Amygdala (tissue), 56 donors: ENCODE data around the gene LGALS4.
"Not testable (repeated sequence)": the region's sequence is repeated elsewhere in the genome, so short reads cannot be mapped to it uniquely, and the experiment has no call there.

Experiments used
- DNase-seq, 56 donors: peaks; one replicate each; lab custom pipeline; 2025; lab: John Stamatoyannopoulos, UW

The LGALS4 gene

GRCh38 chr19:38800577-38801347, 12.0 kb downstream of the LGALS4 start:
- DNase-seq = no peak

DNA sequence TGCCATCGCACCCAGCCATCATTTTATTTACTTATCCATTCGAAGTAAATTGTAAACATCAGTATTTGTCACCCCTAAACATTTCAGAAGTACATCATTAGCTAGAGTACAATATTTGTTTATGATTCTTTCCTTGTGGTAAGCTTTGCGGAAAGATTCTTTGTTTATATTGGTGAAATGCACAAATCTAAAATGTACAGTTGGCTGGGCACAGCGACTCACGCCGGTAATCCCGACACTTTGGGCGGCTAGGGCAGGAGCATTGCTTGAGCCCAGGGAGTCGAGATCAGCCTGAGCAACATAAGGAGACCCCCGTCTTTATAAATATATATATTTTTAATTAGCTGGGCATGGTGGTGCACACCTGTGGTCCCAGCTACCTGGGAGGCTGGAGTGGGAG, 13.6 kb downstream of the LGALS4 start:
- DNase-seq = no peak

DNA sequence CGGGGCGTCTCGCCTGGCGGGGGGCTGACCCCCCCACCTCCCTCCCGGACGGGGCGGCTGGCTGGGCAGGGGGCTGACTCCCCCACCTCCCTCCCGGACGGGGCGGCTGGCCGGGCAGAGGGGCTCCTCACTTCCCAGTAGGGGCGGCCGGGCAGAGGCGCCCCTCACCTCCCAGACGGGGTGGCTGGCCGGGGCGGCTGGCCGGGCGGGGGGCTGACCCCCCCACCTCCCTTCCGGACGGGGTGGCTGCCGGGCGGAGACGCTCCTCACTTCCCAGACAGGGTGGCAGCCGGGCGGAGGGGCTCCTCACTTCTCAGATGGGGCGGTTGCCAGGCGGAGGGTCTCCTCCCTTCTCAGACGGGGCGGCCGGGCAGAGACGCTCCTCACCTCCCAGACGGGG, 15.0 kb downstream of the LGALS4 start:
- not testable (repeated sequence) for DNase-seq

- no peak for DNase-seq
Observed at GRCh38 chr19:38796154-38796553, 16.6 kb downstream of the LGALS4 start.

DNA sequence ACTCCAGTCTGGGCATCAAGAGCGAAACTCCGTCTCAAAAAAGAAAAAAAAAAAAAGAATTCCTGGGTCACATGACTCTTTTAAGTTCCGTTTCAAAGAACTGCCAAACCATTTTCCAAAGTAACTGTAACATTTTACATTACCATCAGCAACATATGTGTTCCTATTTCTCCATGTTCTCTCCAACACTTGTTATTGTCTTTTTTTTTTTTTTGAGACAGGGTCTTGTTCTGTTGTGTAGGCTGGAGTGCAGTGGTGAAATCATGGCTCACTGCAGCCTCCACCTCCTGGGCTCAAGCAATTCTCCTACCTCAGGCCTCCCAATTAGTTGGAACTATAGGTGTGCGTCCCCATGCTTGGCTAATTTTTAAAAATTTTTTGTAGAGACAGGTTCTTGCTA, 17.2 kb downstream of the LGALS4 start:
- no peak for DNase-seq

DNA sequence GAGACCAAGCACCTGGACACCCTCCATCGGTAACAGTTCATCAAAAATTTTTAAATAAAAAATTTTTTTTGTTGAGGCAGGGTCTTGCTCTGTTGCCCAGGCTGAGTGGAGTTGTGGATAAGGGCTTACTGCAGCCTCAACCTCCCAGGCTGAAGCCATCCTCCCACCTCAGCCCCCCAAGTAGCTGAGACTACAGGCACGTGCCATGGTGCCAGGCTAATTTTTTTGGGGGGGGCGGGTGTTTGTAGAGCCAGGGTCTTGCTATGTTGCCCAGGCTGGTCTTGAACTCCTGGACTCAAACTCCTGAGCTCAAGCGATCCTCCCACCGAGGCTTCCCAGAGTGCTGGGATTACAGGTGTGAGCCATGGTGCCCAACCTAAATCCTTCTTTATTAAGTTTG, 19.1 kb downstream of the LGALS4 start:
- DNase-seq = no peak

GRCh38 chr19:38793177-38793576, 19.6 kb downstream of the LGALS4 start:
- peak in 3 of 56 donors; percentile 3 to 29 (median 23) for DNase-seq

- DNase-seq = peak in 1 of 56 donors; percentile 10
Observed at GRCh38 chr19:38792250-38793111, 20.3 kb downstream of the LGALS4 start.

DNA sequence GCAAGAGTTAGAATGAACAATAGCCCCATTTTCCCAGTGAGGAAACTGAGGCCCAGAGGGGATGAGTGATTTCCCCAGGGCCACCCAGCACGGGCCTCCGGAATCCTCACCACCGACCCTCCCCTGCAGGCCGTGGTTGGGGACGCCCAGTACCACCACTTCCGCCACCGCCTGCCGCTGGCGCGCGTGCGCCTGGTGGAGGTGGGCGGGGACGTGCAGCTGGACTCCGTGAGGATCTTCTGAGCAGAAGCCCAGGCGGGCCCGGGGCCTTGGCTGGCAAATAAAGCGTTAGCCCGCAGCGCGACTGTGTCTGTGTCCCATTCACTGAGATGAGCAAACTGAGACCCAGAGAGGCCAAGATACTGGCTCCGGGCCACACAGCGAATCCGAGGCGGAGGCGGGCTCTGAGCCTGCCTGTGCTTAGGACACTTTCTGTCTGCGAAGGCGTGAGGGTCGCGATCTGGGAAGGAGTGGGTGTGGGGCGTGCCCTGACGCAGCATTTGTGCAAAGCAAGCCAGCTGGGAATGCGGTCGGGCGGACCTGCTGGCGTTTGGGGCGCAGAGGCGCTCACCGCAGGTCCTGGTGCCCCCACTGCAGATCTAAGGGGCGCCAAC, 21.2 kb downstream of the LGALS4 start:
- DNase-seq = not testable (repeated sequence)

DNA sequence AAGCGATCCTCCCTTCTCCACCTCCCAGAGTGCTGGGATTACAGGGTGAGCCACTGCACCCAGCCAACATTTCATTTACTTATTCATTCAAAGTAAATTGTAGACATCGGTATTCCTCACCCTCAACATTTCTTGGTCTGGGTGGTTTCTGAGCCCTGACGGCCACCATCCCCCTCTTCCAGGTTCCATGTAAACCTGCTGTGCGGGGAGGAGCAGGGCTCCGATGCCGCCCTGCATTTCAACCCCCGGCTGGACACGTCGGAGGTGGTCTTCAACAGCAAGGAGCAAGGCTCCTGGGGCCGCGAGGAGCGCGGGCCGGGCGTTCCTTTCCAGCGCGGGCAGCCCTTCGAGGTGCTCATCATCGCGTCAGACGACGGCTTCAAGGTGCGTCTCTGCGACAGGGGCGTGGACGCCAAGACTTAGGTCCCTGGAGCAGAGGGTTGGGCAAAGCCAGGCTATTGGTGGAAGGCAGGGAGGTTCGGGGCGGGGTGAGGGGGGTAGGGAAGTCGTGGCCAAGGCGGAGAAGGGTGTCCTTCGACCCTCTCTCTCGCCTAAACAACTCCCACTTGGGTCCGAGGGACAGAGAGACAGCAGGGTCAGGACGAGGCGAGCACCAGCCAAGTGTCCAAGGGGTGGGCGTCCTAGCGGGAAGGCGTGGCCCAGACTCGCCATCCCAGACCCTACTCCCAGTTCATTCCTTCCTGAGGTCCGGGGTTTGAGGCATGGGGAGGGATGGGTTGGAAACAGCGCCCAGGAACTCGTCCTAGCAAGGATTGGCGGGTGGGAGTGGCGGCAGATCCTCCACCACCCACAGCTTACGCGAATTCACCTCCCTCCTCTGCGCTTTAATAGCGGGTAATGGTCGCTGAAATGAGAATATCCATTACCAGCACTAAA, 22.0 kb downstream of the LGALS4 start:
- not testable (repeated sequence) for DNase-seq

DNA sequence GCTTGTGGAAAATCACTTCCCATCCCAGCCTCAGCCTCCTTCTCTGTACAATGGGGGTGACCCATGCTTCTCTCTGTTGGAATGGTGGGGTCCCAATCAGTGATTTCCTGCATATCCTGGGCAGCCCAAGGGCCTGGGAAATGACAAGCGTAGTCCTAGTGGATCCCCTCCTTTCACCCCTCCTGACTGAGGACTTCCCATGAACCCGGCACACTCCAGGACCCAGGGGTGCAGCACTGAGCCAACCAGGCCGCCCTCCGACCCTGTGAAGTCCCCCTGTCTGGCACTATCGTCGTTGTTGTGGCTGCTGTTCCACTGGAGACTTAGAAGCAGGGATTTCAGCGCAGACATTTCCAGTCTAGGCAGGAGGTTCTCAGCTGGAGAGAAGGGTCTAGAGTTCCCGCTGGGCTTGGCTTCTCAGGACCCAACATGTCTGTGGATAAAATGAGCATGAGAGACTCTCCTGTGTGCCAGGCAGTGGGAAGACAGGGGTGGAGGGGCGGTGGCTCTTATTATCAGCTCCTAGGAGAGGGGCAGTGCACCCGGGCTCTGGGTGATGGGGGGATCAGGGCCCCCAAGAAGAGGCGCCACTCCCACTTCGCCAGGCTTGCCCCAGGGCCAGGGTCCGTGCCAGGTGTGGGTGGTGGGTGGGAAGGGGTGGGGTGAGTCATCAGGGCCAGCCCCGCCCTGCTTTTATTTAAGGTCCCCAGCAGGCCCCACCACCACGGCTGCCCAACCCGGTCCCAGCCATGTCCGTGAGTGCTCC, 24.1 kb downstream of the LGALS4 start, which contains the start of gene LGALS7B:
TSS of gene LGALS7B (plus strand) at position 723 of the 766 bp plus-strand sequence. CDS start at position 750, 27 bp downstream.
- no peak for DNase-seq

DNA sequence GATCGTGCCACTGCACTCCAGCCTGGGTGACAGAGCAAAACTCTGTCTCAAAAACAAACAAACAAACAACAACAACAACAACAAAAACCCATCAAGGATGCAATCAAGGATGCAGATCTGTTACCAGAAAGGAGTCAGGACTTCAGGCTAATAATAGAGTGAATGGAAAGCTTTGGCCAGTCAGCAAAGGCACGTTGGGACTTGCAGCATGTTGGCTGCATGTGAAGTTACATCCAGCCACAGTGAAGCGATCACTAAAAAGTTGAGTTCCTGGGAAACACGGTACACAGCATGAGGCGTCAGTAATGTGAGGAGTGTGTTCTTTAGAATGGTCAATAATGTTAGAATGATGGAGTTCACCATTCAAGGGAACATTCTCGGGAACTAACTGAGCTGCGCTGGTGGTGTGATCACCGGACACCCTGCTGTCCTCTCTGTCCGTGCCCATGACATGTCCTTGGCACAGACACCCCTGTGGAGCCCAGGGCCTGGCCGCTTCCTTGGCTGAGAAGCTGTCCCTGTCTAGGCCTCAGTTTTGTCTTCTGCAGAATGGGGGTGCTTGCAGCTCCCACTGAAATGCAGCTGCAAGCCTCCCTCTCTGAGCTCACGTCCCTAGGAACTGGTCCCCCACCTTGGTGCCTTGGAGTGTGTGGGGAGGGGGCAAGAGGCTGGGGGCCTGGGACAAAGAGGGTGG, 26.0 kb downstream of the LGALS4 start:
- no peak for DNase-seq

DNA sequence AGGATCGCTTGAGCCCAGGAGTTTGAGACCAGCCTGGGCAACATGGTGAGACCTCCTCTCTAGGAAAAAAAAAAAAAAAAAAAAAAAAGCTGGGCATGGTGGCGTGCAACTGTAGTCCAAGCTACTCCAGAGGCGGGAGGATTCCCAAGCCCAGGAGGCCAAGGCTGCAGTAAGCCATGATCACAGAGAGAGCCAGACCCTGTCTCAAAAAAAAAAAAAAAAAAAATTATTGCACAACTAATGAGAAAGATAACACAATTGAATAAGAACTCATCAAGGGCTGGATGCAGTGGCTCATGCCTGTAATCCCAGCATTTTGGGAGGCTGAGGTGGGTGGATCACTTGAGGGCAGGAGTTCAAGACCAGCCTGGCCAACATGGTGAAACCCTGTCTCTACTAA, 26.7 kb downstream of the LGALS4 start:
- DNase-seq = not testable (repeated sequence)

- no peak for DNase-seq
Observed at GRCh38 chr19:38785187-38785699, 27.5 kb downstream of the LGALS4 start.

DNA sequence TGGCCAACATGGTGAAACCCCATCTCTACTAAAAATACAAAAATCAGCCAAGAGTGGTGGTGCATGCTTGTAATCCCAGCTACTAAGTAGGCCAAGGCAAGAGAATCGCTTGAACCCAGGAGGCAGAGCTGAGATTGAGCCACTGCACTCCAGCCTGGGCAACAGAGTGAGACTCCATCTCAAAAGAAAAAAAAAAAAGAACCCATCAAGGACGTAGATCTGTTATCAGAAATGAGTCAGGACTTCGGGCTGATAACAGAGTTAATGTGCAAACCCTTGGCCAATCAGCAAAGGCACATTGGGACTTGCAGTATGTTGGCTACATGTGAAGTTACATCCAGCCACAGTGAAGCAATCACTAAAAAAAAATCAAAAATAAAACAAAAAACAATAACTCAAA, 28.5 kb downstream of the LGALS4 start:
- DNase-seq = no peak

GRCh38 chr19:38782212-38782611, 30.5 kb downstream of the LGALS4 start:
- DNase-seq = not testable (repeated sequence)

DNA sequence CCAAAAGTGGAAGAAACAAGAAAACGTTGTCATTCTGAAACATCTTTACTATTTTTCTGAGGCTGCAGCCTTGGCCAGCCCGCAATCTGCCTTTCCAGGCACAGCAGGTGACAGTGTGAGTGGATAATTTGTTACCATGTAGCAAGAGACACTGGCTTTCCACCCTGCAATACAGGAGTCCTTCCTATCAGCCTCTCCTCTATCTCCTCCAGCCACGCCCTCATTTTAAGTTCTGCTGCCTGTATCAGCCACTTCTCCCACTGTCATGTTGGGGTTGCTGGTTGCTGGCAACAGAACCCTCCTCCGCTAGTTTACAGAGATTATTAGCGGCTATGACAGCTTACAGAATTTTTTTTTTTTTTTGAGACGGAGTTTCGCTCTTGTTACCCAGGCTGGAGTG, 31.7 kb downstream of the LGALS4 start:
- no peak for DNase-seq

DNA sequence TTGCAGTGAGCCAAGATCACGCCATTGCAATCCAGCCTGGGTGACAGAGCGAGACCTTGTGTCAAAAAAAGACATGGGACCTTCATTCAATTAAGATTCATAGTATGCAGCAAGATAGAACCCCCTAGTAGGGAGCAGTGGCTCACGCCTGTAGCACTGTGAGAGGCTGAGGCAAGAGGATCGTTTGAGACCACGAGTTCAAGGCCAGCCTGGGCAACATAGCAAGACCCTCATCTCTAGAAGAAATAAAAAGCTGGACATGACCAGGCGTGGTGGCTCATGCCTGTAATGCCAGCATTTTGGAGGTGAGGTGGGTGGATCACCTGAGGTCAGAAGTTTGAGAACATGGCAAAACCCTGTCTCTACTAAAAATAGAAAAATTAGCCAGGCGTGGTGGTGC, 32.3 kb downstream of the LGALS4 start:
- no peak for DNase-seq
